Measurements from ENCODE around the gene TYK2. TPM values are rescaled to one million over a fixed set of nuclear protein-coding genes. Genes with fewer than 3 reads are reported as not detected.

The TYK2 gene
- total RNA-seq, 2 experiments from 2014 or later: 277 to 296 TPM

DNA sequence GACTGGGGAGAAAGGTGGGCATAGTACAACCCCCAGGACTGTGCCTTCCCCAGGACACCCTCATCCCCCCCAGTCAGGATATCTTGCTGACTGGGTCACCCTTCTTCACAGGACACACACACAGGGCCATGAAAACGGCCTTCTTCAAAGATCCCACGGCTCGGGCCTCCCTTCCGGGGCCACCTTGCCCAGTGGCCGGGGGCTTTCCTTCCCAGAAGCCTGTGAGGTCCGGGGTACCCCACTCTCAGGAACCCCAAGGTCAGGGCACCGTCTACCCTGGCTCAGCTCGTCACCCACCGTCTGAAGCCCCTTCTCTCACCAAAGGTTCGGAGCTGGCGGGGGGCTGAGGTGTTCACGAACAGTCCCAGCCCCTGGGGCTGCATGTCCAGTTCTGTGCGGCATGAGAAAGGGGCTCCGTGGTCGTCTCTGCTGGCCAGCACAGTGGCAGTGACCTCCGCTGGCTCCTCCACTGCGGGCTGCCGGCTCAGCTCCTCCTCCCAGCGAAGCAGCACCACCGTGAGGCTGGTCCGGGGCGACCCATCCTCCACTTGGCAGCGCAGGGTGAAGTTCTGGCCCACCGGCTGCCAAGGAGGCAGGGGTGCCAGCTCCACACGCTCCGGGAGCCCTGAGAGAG, 44.9 kb downstream of the TYK2 start:
- CTCF ChIA-PET: interaction anchor here (1.3 kb wide), 1 partner anchor 77 kb away, joined by 4 read pairs; no protein-coding TSS in a partner anchor
- no peaks in the 10 kb centered on the region for H3K9me3 Mint-ChIP-seq (ENCODE audit: low read depth)
- DNase-seq: no peak
- no peak overlapping the region for H3K4me3 Mint-ChIP-seq
- H3K36me3 Mint-ChIP-seq: peaks cover 26% of the 10 kb centered on the region
- H3K27ac Mint-ChIP-seq: no peak overlapping the region
- H3K27me3 Mint-ChIP-seq: no peaks in the 10 kb centered on the region
- no peak for ATAC-seq
- H3K4me1 Mint-ChIP-seq: peaks cover 58% of the 10 kb centered on the region

GRCh38 chr19:10334588-10335351, 45.6 kb downstream of the TYK2 start:
- CTCF ChIA-PET: interaction anchor here (1.6 to 2.2 kb wide), 3 partner anchors 9 to 81 kb away, joined by 4 to 14 read pairs (median 6); no protein-coding TSS in a partner anchor
- H3K4me3 Mint-ChIP-seq: no peak overlapping the region
- no peaks in the 10 kb centered on the region for H3K27me3 Mint-ChIP-seq
- peaks cover 32% of the 10 kb centered on the region for H3K36me3 Mint-ChIP-seq
- no peak overlapping the region for H3K27ac Mint-ChIP-seq
- peaks cover 58% of the 10 kb centered on the region for H3K4me1 Mint-ChIP-seq
- no peaks in the 10 kb centered on the region for H3K9me3 Mint-ChIP-seq (ENCODE audit: low read depth)
- no peak for ATAC-seq
- peak; percentile 61 for DNase-seq

DNA sequence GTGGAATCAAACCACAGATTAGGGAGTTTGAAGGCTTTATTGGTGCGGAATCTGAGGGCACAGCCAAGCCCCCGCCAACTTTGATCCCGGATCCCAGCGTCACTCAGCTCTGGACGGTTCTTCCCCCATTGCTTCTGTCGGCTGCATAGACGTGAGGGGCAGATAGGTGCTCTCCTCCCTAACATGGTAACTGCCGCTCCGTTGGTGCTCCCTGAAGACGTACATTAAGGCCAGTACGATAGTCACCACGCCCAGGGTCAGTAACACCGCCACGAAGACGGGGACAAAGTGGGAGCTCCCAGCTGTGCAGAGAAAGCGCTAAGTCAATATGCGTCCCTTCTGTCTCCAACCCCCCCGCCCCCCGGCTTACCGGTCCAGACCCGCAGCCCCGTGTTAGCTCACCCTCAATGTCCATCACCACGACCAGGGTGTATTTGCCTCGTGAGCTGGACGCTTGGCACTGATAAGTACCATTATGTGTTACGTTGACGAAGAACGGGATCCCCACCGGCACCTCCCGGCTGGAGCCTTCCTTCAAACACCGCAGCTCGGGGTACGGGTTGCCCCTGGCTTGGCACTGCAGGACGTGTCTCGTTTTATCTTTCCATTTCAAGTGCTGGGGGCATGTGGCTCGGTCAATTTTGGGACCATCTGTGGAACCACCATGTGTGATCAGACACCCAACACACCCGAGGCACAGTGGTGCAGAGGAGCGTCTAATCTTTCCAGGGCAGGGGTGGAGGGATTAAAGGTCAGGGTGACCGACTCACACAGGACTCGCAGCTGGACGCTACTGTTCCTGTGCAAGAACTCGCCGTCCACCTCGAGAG, 46.4 kb downstream of the TYK2 start:
- Mint-ChIP-seq H3K4me3 (peak overlapping the region; percentile 99), H3K27ac (peak overlapping the region; percentile 94), H3K36me3 (peaks cover 33% of the 10 kb centered on the region), H3K4me1 (peaks cover 50% of the 10 kb centered on the region), H3K27me3 (no peaks in the 10 kb centered on the region), H3K9me3 (ENCODE audit: low read depth) (no peaks in the 10 kb centered on the region)
- ATAC-seq (peak; percentile 8), DNase-seq (no peak)
- CTCF ChIA-PET: interaction anchor here (0.9 to 2.2 kb wide), 13 partner anchors 9 to 530 kb away, joined by 3 to 14 read pairs (median 4); partner anchors contain the start of genes CDC37, ICAM1 and TYK2

GRCh38 chr19:10332965-10333757, 47.2 kb downstream of the TYK2 start, which contains the start of gene RAVER1:
Gene RAVER1 (minus strand): TSS chr19:10333529. CDS start chr19:10333507, 22 bp downstream.
- peak; percentile 97 for ATAC-seq
- CTCF ChIA-PET: interaction anchor here (0.6 to 2.2 kb wide), 16 partner anchors 10 to 531 kb away, joined by 3 to 14 read pairs (median 4); partner anchors contain the start of genes CDC37, ICAM1 and TYK2
- Mint-ChIP-seq H3K4me1 (peaks cover 42% of the 10 kb centered on the region), H3K4me3 (peak within 1 kb of the TSS; percentile 99), H3K9me3 (ENCODE audit: low read depth) (no peaks in the 10 kb centered on the region), H3K36me3 (peaks cover 35% of the 10 kb centered on the region), H3K27me3 (no peaks in the 10 kb centered on the region), H3K27ac (peak within 1 kb of the TSS; percentile 94)
- DNase-seq: peak; percentile 99

GRCh38 chr19:10332158-10332964, 48.0 kb downstream of the TYK2 start:
- ATAC-seq (no peak), DNase-seq (no peak)
- Mint-ChIP-seq H3K9me3 (ENCODE audit: low read depth) (no peaks in the 10 kb centered on the region), H3K36me3 (peaks cover 40% of the 10 kb centered on the region), H3K27ac (peak overlapping the region; percentile 94), H3K27me3 (no peaks in the 10 kb centered on the region), H3K4me1 (peaks cover 40% of the 10 kb centered on the region), H3K4me3 (peak overlapping the region; percentile 99)
- CTCF ChIA-PET: interaction anchor here (0.6 to 2.2 kb wide), 10 partner anchors 27 to 96 kb away, joined by 3 to 14 read pairs (median 4); partner anchors contain the start of gene ICAM1

GRCh38 chr19:10329555-10329954, 50.8 kb downstream of the TYK2 start:
- CTCF ChIA-PET: interaction anchor here (1.0 to 1.7 kb wide), 2 partner anchors 61 to 75 kb away, joined by 3 to 4 read pairs; no protein-coding TSS in a partner anchor
- H3K36me3 Mint-ChIP-seq: peaks cover 39% of the 10 kb centered on the region

GRCh38 chr19:10328558-10329429, 51.6 kb downstream of the TYK2 start:
- ATAC-seq (no peak), DNase-seq (no peak)
- CTCF ChIA-PET: no interaction called here

More at GRCh38 chr19:10329555-10329954, 50.8 kb downstream of the TYK2 start:
- DNase-seq (no peak), ATAC-seq (no peak)
- H3K4me3 Mint-ChIP-seq: no peak overlapping the region
- H3K4me1 Mint-ChIP-seq: peaks cover 29% of the 10 kb centered on the region
- H3K9me3 Mint-ChIP-seq (ENCODE audit: low read depth): no peaks in the 10 kb centered on the region
- no peak overlapping the region for H3K27ac Mint-ChIP-seq
- H3K27me3 Mint-ChIP-seq: no peaks in the 10 kb centered on the region

GRCh38 chr19:10327793-10328192, 52.6 kb downstream of the TYK2 start:
- Mint-ChIP-seq H3K27ac (no peak overlapping the region), H3K27me3 (no peaks in the 10 kb centered on the region), H3K36me3 (peaks cover 34% of the 10 kb centered on the region), H3K4me3 (no peak overlapping the region), H3K9me3 (ENCODE audit: low read depth) (no peaks in the 10 kb centered on the region), H3K4me1 (peaks cover 17% of the 10 kb centered on the region)
- CTCF ChIA-PET: no interaction called here
- no peak for DNase-seq
- no peak for ATAC-seq

More at GRCh38 chr19:10328558-10329429, 51.6 kb downstream of the TYK2 start:
- Mint-ChIP-seq H3K27ac (no peak overlapping the region), H3K36me3 (peaks cover 36% of the 10 kb centered on the region), H3K9me3 (ENCODE audit: low read depth) (no peaks in the 10 kb centered on the region), H3K4me3 (no peak overlapping the region), H3K4me1 (peaks cover 23% of the 10 kb centered on the region), H3K27me3 (no peaks in the 10 kb centered on the region)

DNA sequence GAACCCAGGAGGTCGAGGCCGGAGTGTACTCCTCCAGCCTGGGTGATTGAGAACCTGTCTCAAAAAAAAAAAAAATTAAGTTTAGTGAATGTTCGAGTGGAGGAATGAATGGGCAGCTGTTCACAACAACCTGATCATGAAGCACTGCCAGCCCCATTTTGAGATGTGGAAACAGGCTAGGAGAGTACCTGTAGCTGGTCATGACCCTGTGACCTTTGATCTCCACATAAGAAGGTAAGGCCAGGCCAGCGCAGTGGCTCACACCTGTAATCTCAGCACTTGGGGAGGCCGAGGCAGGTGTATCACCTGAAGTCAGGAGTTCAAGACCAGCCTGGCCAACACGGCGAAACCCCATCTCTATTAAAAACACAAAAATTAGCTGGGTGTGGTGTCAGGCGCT, 54.6 kb downstream of the TYK2 start:
- Mint-ChIP-seq H3K27ac (no peak overlapping the region), H3K4me3 (no peak overlapping the region), H3K36me3 (peaks cover 35% of the 10 kb centered on the region), H3K4me1 (peaks cover 6% of the 10 kb centered on the region), H3K9me3 (ENCODE audit: low read depth) (no peaks in the 10 kb centered on the region), H3K27me3 (no peaks in the 10 kb centered on the region)
- ATAC-seq (no peak), DNase-seq (no peak)
- CTCF ChIA-PET: interaction anchor here (0.5 to 1.1 kb wide), 2 partner anchors 24 to 56 kb away, joined by 3 read pairs; no protein-coding TSS in a partner anchor

- Mint-ChIP-seq H3K9me3 (ENCODE audit: low read depth) (no peaks in the 10 kb centered on the region), H3K36me3 (peaks cover 30% of the 10 kb centered on the region), H3K27ac (no peak overlapping the region), H3K4me1 (no peaks in the 10 kb centered on the region), H3K4me3 (no peak overlapping the region), H3K27me3 (no peaks in the 10 kb centered on the region)
- DNase-seq: no peak
- ATAC-seq: no peak
- CTCF ChIA-PET: no interaction called here
Measured at GRCh38 chr19:10321874-10322835, 58.2 kb downstream of the TYK2 start.

All from activated CD8-positive, alpha-beta memory T cell treated with anti-CD3 and anti-CD28 coated beads, Interleukin-2, amount 10 ng/mL, durations not matched to agents 7 days and 5 days (primary cell).